Urinary bladder (tissue), 4 donors: ENCODE measurements around the gene STOX2. TPM values are rescaled to one million over a fixed set of nuclear protein-coding genes. Genes with fewer than 3 reads are reported as not detected.

Source experiments
- DNase-seq: peaks from one replicate; pipeline ENCODE4 v3.0.0-alpha.2; 2015; ENCODE audit errors: extremely low spot score
- H3K27ac ChIP-seq: one replicate; pipeline ENCODE4 v1.5.1; 2013; ENCODE audit warnings: low read depth, mild to moderate bottlenecking, moderate library complexity
- H3K36me3 ChIP-seq: one replicate; pipeline ENCODE4 v1.6.1; 2013; ENCODE audit warnings: mild to moderate bottlenecking, moderate library complexity; ENCODE audit not compliant: insufficient read depth
- H3K4me1 ChIP-seq: one replicate; pipeline ENCODE4 v1.6.1; 2013; ENCODE audit warnings: mild to moderate bottlenecking, moderate library complexity; ENCODE audit not compliant: insufficient read depth
- H3K4me3 ChIP-seq: one replicate; pipeline ENCODE4 v1.5.1; 2013; ENCODE audit warnings: low read depth, low read length
- WGBS: extraction: QIAGEN DNeasy Blood & Tissue Kit; methylation state at CpG from one replicate; pipeline ENCODE4 v1.1.7; 2013; 5-methylcytosine and 5-hydroxymethylcytosine counted together
- polyA plus RNA-seq: library from polyadenylated mRNA; stranded (reverse); fragments of 200-250 nt; gene quantifications from one replicate; pipeline ENCODE4 v1.2.3, GENCODE V29; 2013
- total RNA-seq: library from RNA; depleted of rRNA; stranded (reverse); fragments of >200 nt; gene quantifications from one replicate; pipeline ENCODE4 v1.2.3, GENCODE V29; 2014
- donor health status: healthy with polysubstance abuse.
- donor health status: healthy.

STOX2 gene
- total and polyA plus RNA-seq, 2 donors: 4.0 to 35.7 TPM

DNA sequence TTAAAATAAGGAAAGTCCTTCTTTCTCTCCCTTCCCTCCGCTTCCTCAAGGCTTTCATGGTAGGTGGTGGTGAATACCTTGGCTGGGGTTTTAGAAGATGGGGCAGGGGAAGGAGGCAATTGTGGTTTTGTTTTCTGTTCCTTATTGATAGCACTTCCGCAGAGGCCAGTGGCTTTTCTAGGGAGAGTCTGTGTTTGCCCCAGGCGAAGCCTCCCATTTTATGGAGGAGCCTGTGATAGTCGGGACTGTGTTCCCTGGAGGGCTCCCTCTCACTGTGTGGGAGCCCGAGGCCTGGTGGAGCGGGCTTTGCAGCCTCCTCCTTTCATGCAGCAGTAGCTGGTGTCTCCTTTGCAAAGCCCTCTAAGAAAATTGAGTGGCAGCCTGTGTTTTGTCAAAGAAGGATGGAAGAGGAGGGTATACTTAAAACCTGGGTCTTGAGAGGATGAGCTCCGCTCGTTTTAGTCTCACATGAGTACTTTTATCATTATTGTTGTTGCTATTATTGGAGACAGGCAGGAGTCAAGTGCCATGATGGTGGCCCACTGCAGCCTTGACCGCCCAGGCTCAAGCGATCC lies 29.8 kb upstream of the STOX2 start:
- Histone ChIP-seq H3K4me3 (no peak overlapping the region), H3K36me3 (no peaks in the 10 kb centered on the region), H3K27ac (no peak overlapping the region), H3K4me1 (no peaks in the 10 kb centered on the region)
- 86% methylated on average over 10 of the region's 10 CpGs for WGBS
- no peak for DNase-seq

DNA sequence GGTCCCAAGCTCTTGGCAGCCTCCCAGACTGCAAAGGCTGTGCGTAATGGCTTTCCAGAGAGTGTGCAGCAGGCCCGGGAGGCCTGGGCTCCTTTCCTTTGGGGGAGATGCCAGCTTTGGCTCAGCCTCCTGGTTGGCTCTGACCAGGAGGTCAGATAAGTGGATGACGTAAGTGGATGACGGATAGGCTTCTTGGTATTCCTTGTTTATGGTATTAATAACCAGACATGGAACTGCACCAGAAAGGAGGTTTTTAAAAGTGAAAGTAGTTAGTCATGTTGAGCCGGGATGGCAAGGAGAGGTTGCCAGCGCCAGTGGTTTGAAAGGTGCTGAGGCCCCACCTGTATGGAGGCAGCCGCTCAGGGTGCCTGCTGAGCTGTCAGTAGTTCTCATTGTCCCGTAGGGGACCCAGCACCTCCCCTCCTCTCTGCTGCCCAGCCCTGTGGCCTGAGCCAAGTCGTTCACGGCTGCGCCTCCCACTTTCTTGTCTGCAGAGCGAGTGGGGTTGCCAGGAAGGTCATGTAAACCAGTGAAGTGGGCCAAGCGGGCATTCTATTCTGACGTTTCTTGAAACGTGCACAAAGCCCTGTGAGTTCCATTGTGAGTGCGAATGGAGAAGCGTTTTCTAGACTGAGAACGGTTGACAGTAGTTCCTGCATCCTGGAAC lies 28.7 kb upstream of the STOX2 start:
- H3K36me3 ChIP-seq: no peaks in the 10 kb centered on the region
- H3K27ac ChIP-seq: peak overlapping the region; percentile 18
- peak overlapping the region; percentile 38 for H3K4me3 ChIP-seq
- H3K4me1 ChIP-seq: no peaks in the 10 kb centered on the region
- peak; percentile 41 for DNase-seq
- WGBS: 21% methylated on average over 18 of the region's 18 CpGs

DNA sequence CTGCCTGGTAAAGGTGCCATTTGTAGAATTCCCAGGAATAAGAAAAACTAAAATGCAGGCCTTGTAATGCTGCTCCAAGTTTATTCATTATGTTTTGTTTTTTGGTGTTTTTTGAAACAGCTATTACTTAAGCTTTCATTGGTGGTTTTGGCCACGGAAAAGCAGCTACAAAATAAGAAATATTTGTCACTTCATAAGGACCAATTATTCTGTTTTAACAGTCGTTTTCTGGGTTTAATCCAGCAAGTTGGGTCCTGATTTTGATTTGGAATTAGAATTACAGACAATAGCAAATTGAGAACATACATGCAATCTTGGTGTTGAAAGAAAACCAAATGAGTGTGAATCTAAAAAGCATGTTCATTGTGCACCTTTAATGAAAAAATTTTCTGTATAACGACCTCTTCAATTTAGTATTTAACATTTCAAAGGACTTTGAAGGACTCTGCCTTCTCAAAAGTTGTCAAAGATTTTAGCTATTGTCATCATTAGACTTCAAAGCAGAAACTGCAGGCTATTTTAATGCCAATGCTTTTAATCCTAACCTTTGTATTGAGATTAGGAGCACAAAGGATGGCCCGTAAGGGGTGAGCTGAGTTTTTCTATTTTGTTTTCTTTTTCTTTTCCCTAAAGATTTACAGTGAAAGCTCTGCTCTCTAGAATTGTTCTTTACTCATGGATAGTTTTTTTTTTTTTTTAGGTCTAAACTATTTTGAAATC lies 26.7 kb upstream of the STOX2 start:
- no peak for DNase-seq
- H3K36me3 ChIP-seq: no peaks in the 10 kb centered on the region
- WGBS: 90% methylated on average over 4 of the region's 4 CpGs

DNA sequence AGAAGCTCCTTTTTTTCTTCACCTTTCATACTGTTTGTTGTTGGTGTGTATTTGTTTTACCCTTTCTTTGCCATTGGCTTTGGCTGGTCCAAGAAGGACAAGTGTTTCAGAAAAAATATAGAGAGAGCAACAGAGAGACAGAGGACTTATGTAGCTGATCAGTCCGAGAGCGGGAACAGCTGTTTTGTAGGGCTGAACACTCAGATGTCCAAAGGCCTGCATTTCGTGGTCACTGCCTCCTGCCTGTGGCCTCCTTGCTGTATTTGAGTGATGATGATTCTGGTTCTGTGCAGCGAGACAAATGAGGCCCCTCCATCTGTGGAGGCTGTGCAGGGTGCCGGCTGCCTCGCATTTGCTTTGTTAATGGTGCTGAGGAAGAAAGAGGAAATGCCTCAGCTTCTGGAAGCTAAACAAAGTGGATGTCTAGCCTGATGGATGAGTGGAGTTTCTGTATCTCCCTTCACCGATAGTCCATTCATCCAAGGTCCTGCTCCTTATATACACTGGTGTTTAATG lies 19.8 kb upstream of the STOX2 start:
- no peak overlapping the region for H3K4me3 ChIP-seq
- H3K27ac ChIP-seq: no peak overlapping the region
- WGBS: 81% methylated on average over 7 of the region's 7 CpGs
- no peak for DNase-seq
- no peaks in the 10 kb centered on the region for H3K4me1 ChIP-seq
- H3K36me3 ChIP-seq: no peaks in the 10 kb centered on the region

More for the DNA sequence above, 26.7 kb upstream of the STOX2 start:
- H3K4me3 ChIP-seq: no peak overlapping the region
- no peaks in the 10 kb centered on the region for H3K4me1 ChIP-seq
- H3K27ac ChIP-seq: no peak overlapping the region

DNA sequence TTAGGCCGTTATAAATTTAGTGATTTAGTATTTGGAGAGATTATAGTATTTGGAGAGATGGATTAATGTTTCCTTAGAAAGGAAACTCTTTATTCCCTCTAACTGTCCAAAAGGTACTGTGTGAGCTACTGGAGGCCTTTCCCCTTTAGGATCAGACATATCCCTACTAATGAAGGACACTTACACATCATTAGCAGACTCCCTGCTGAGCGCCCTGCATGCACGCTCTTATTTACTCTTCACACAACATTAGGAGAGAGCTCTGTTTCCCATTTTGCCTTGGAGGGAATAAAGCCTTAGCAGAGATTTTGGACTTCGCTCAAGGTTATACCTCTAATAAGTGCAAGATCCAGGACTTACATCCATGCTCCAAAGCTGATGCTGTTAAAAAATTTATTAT lies 17.8 kb upstream of the STOX2 start:
- H3K36me3 ChIP-seq: no peaks in the 10 kb centered on the region
- H3K27ac ChIP-seq: no peak overlapping the region
- WGBS: 94% methylated on average over 4 of the region's 4 CpGs
- no peak overlapping the region for H3K4me3 ChIP-seq
- no peaks in the 10 kb centered on the region for H3K4me1 ChIP-seq
- DNase-seq: no peak

DNA sequence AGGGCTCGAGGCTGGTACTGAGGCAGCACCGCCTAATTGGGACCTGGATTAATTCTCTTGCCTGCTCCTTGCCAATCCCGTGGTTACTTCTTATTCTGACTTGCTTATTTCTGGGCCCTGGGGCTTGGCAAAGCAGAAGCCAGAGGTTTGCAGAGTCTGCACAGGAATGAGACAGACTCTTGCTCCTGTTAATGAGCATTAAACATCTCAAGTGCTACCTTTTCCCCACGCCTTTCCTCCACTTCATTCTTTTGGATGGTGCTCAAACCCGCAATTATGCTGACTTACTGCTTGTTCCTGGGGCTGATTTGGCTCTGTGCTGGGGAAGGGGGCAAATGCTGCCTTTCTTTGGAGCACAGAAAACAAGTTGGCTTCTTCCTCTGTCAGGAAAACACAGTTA lies 16.5 kb upstream of the STOX2 start:
- 84% methylated on average over 5 of the region's 5 CpGs for WGBS

DNA sequence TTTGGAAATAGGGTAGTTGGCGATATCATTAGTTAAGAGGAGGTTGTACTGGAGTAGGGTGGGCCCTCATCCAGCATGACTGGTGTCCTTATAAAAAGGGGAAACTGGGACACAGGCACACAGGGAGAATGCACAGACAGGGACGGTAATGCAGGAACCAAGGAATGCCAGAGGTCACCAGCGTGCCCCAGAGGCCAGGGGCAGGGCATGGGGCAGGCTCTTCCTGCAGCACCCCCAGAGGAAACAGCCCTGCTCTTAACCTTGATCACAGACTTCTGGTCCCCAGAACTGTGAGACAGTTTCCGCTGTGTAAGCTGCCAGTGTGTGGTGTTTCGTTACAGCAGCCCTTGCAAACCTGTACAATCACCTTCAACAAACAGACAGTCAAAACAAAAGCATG lies 15.9 kb upstream of the STOX2 start:
- Histone ChIP-seq H3K4me3 (no peak overlapping the region), H3K36me3 (no peaks in the 10 kb centered on the region), H3K27ac (no peak overlapping the region), H3K4me1 (no peaks in the 10 kb centered on the region)
- whole genome bisulfite sequencing: 79% methylated on average over 5 of the region's 5 CpGs
- DNase-seq: no peak

More for the DNA sequence above, 16.5 kb upstream of the STOX2 start:
- Histone ChIP-seq H3K4me1 (no peaks in the 10 kb centered on the region), H3K4me3 (no peak overlapping the region), H3K27ac (no peak overlapping the region), H3K36me3 (no peaks in the 10 kb centered on the region)
- no peak for DNase-seq

DNA sequence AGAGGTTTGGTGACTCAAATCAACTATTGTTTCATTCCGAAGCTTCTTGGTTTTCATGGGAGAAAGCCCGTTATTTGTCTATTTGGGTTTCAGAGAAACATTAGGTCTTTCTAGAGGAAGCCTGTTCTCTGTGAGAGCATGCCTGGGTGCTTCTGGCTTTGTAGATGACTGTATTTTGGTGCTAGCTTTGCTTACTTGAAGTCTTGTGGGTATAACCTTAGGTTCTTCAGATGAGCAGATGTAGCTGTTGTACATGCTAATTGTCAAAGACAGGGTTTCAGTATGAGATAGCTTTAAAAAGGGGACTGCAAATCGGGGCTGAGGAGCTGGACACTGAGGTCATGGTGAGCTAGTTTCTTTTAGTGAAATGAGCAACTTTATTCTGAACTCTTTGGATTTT lies 7.9 kb upstream of the STOX2 start:
- 87% methylated on average over 3 of the region's 3 CpGs for WGBS
- Histone ChIP-seq H3K4me1 (no peaks in the 10 kb centered on the region), H3K4me3 (no peak overlapping the region), H3K36me3 (no peaks in the 10 kb centered on the region), H3K27ac (no peak overlapping the region)
- no peak for DNase-seq

DNA sequence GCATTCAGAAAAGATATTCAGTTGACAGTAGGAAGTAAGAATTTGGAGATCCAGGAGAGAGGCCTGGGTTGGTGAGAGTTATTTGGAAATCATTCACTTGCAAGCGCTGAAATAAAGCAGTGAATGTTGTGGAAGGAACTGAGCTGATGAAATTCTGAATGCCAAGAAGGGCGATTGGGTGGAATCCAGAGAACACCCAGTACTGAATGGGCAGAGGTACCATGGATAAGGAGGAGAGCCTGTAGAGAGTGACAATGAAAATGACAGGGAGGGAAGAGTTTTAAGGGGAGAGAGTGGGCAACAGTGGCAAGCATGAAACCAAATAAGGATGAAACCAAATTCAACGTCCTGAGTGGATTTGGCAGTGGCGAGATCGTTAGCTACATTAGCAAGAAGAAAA lies 6.7 kb upstream of the STOX2 start:
- DNase-seq: no peak

DNA sequence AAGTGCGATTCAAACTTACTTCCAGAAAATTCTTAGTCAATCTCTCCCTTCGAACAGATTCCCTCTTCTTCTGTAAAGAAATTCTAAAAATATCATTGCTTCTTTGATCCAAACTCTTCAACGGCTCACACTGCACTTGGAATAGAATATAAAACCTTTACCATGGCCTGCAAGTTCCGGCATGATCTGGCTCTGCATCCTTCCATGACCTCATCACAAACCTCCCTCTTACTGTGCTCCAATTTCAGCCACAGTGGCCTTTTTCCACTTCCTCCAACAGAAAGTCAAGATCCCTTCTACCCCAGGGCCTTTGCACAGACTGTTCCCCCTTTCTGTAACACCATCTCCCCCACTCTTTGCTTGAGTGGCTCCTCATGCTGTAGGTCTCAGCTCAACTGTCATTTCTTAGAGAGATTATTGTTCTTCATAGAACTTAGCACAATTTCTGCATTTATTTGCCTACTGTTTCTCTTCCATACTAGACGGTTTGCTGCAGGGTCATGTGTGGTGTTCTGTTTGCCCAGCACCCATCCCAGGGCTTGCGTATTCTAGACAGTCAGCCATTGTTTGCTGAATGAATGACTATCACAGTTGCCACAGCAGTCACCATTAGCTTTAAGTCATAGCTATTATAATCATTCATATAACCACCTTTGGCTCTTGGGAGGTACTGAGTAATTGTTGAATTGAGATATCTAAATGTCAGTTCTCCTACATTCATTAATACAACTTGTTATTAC lies 1.9 kb upstream of the STOX2 start:
- no peaks in the 10 kb centered on the region for H3K4me1 ChIP-seq
- H3K4me3 ChIP-seq: no peak overlapping the region
- no peak overlapping the region for H3K27ac ChIP-seq
- H3K36me3 ChIP-seq: no peaks in the 10 kb centered on the region
- no peak for DNase-seq
- WGBS: 81% methylated on average over 6 of the region's 6 CpGs

More for the DNA sequence above, 6.7 kb upstream of the STOX2 start:
- H3K36me3 ChIP-seq: no peaks in the 10 kb centered on the region
- no peaks in the 10 kb centered on the region for H3K4me1 ChIP-seq
- H3K27ac ChIP-seq: no peak overlapping the region
- no peak overlapping the region for H3K4me3 ChIP-seq
- WGBS: 96% methylated on average over 5 of the region's 5 CpGs

DNA sequence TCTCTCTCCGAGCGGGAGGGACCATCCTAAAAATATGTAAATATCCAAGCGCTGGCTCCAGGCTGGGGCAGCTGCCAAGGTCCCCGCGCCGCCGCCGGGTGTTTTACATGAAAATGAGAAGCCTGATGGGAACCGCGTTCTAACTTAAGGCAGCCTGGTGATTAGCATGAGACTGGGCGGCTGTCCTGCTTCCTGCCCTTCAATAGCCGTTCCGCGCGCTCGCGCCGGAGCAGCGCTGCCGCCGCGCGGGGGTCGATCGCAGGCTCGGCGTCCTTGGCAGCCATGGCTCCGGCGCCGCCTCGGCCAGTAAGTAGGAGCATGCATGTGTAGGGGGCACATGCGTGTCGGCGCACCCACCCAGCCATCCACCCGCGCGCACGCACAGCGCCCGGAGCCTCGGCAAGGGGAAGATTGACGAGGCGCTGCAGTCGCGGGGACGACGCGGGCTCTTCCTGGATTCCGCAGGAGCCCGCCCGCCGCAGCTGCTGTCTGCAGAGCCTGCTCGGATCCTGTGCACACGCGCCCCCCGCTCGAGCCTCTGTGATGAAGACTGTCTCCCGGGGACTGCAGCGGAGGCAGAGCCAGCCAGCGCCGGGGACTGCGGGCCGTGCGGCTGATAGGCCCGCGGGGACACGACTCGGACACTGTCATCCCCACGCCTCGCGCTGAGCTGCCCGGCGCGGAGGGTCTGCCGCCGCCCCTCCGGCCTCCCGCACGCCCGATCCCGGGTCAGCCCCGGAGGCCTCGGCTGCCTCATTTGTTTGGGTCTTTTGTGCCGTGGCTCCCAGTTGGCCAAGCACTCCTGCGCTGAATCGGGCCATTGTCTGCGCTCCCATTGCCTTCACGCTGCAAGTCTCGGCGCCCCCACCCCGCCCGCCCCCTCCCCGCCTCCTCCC lies 734 bp downstream of the STOX2 start:
- no peak for DNase-seq
- 1% methylated on average over 93 of the region's 93 CpGs for WGBS
- H3K4me1 ChIP-seq: no peaks in the 10 kb centered on the region
- no peak overlapping the region for H3K27ac ChIP-seq
- peak overlapping the region; percentile 65 for H3K4me3 ChIP-seq
- H3K36me3 ChIP-seq: no peaks in the 10 kb centered on the region

DNA sequence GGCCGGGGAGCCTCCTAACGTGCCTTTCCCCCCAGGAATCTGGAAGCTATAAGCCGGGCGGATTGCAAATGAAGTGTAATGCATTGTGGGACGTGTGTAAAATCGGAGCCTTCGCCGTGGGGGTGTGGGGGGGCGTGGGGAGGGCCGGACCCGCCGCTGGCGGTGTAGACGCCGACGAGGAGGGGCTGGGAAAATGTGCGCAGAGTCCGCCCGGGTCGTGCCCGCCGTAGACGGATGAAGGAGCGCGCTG lies 1.3 kb downstream of the STOX2 start:
- no peaks in the 10 kb centered on the region for H3K4me1 ChIP-seq
- H3K4me3 ChIP-seq: peak overlapping the region; percentile 65
- H3K36me3 ChIP-seq: no peaks in the 10 kb centered on the region
- WGBS: 5% methylated on average over 25 of the region's 25 CpGs
- H3K27ac ChIP-seq: no peak overlapping the region
- DNase-seq: no peak
